ENCODE measurements around the gene RAB23. TPM values are rescaled to one million over a fixed set of nuclear protein-coding genes. Genes with fewer than 3 reads are reported as not detected.

RAB23 gene
- total and polyA plus RNA-seq, 2 experiments from 2014 or later: 20.2 to 37.2 TPM

DNA sequence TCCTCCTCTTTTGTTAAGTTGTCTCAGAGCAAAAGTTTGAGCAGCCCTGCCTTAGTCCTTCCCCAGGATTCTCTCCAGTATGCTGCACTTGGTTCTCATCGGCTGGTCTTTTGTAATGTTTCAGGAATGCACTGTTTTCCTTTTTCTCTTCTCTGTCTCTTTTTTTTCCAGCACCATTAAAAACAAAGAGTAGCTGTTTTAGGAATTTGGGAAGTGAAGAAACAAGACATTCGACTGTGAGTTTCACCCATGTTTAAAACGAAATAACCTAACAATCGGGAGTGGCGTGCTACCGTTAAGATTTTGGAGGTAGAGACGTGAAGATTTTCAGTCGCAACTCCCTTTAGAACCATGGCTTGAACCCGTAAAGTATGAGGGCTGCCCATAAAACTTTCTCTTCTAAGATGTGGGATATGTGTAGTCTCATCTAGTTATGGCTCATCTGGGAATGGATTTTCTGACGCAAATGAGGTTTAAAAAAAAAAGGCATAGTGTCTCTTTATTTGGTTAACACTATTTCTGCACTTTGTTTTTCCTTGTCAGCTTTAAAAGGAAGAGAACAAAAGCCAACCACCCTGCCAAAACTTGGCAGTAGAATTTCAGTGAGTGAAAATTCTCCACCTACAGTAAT, 35.9 kb upstream of the RAB23 start:
- H3K9me3 ChIP-seq (ENCODE audit: low read depth): no peaks in the 10 kb centered on the region
- no peaks in the 10 kb centered on the region for H3K79me2 ChIP-seq
- H3K27ac ChIP-seq: peak overlapping the region; percentile 49
- H3K4me3 ChIP-seq: no peak overlapping the region
- peaks cover 12% of the 10 kb centered on the region for H3K4me1 ChIP-seq (ENCODE audit: insufficient read depth)
- H3K4me2 ChIP-seq: peak overlapping the region; percentile 1
- WGBS (ENCODE audit: low lambda C conversion rate, missing lambda C conversion rate): 59% methylated on average over 10 of the region's 10 CpGs
- H3K27me3 ChIP-seq: no peaks in the 10 kb centered on the region
- TF ChIP-seq EZH2 (IDR thresholded peaks at IDR 0.05; ENCODE audit: borderline replicate concordance): no peak
- TF ChIP-seq, protein P1, sequence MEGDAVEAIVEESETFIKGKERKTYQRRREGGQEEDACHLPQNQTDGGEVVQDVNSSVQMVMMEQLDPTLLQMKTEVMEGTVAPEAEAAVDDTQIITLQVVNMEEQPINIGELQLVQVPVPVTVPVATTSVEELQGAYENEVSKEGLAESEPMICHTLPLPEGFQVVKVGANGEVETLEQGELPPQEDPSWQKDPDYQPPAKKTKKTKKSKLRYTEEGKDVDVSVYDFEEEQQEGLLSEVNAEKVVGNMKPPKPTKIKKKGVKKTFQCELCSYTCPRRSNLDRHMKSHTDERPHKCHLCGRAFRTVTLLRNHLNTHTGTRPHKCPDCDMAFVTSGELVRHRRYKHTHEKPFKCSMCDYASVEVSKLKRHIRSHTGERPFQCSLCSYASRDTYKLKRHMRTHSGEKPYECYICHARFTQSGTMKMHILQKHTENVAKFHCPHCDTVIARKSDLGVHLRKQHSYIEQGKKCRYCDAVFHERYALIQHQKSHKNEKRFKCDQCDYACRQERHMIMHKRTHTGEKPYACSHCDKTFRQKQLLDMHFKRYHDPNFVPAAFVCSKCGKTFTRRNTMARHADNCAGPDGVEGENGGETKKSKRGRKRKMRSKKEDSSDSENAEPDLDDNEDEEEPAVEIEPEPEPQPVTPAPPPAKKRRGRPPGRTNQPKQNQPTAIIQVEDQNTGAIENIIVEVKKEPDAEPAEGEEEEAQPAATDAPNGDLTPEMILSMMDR (IDR thresholded peaks at IDR 0.05; ENCODE audit: poor library complexity): no peak
- no peak for TF ChIP-seq EZH2phosphoT487 (IDR thresholded peaks at IDR 0.05; ENCODE audit: low read depth, severe bottlenecking, unreplicated experiment)
- no peak overlapping the region for H2AFZ ChIP-seq
- no peaks in the 10 kb centered on the region for H3K9me2 ChIP-seq (replicated peaks; ENCODE audit: insufficient read depth)
- no peaks in the 10 kb centered on the region for H4K20me1 ChIP-seq (ENCODE audit: insufficient read depth, poor library complexity, severe bottlenecking)
- H3K36me3 ChIP-seq (replicated peaks; ENCODE audit: insufficient read depth, low read depth): no peaks in the 10 kb centered on the region
- DNase-seq (ENCODE audit: low spot score): no peak

DNA sequence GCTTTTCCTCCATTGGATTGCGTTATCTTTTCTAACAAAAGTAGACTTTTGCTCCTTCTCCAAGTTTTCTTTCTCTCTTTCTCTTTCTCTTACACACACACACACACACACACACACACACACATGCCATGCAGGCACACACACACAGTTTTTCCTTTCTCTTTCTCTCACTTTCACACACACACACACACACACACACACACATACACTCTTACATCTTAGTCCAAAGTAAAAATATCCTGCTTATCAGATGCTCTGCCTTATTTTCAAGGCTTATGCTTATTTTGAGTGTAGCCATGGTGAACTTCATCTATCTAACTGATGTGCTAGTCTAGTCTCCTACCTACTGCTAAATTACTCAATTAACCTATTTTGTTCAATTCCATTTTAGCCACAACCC, 34.4 kb upstream of the RAB23 start:
- Histone ChIP-seq H3K79me2 (no peaks in the 10 kb centered on the region), H3K9me2 (replicated peaks; ENCODE audit: insufficient read depth) (no peaks in the 10 kb centered on the region), H3K27ac (no peak overlapping the region), H3K4me3 (no peak overlapping the region), H3K9me3 (ENCODE audit: low read depth) (no peaks in the 10 kb centered on the region), H2AFZ (no peak overlapping the region), H4K20me1 (ENCODE audit: insufficient read depth, poor library complexity, severe bottlenecking) (no peaks in the 10 kb centered on the region), H3K36me3 (replicated peaks; ENCODE audit: insufficient read depth, low read depth) (no peaks in the 10 kb centered on the region), H3K4me1 (ENCODE audit: insufficient read depth) (peaks cover 18% of the 10 kb centered on the region), H3K4me2 (no peak overlapping the region), H3K27me3 (no peaks in the 10 kb centered on the region)
- TF ChIP-seq EZH2phosphoT487 (IDR thresholded peaks at IDR 0.05; ENCODE audit: low read depth, severe bottlenecking, unreplicated experiment): no peak
- TF ChIP-seq, protein P1 (IDR thresholded peaks at IDR 0.05; ENCODE audit: poor library complexity): no peak
- TF ChIP-seq EZH2 (IDR thresholded peaks at IDR 0.05; ENCODE audit: borderline replicate concordance): no peak
- WGBS (ENCODE audit: low lambda C conversion rate, missing lambda C conversion rate): 96% methylated on average over 1 of the region's 1 CpG
- DNase-seq (ENCODE audit: low spot score): no peak

DNA sequence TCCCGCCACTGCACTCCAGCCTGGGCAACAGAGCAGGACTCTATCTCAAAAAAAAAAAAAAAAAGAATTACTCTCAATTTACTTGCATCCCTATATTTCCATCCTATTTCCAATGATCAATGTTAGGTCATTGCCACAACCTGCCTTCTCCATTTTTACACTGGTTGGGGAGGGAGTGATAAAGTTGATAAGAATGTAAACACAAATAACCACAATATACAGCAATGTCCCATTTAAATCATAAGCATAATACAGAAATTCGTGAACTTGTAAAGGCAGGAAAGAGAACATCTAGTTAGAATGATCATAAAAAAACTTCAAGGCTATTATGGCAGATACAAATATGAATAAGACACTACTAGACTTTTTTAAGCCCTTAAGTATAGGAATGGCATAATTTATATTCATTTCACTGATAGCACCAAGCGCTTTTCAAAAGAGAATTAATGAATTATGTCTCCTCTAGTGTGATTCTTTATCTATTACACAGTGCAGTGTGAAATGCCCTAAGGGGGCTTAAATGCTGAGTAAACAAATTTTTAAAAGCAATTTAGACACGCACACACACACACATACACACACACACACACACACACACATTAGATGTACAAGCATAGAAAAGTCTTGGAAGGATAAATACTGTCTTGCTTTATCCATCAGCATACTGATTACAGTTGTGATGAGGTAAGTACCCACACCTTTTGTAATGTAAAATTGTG, 33.5 kb upstream of the RAB23 start:
- Histone ChIP-seq H3K4me2 (no peak overlapping the region), H3K27ac (no peak overlapping the region), H2AFZ (no peak overlapping the region), H3K36me3 (replicated peaks; ENCODE audit: insufficient read depth, low read depth) (no peaks in the 10 kb centered on the region), H3K4me1 (ENCODE audit: insufficient read depth) (peaks cover 18% of the 10 kb centered on the region), H3K27me3 (no peaks in the 10 kb centered on the region), H4K20me1 (ENCODE audit: insufficient read depth, poor library complexity, severe bottlenecking) (no peaks in the 10 kb centered on the region), H3K4me3 (no peak overlapping the region), H3K9me3 (ENCODE audit: low read depth) (no peaks in the 10 kb centered on the region), H3K79me2 (no peaks in the 10 kb centered on the region), H3K9me2 (replicated peaks; ENCODE audit: insufficient read depth) (no peaks in the 10 kb centered on the region)
- 82% methylated on average over 4 of the region's 4 CpGs for WGBS (ENCODE audit: low lambda C conversion rate, missing lambda C conversion rate)
- TF ChIP-seq, protein P1 (IDR thresholded peaks at IDR 0.05; ENCODE audit: poor library complexity): no peak
- TF ChIP-seq EZH2phosphoT487 (IDR thresholded peaks at IDR 0.05; ENCODE audit: low read depth, severe bottlenecking, unreplicated experiment) (no peak), EZH2 (IDR thresholded peaks at IDR 0.05; ENCODE audit: borderline replicate concordance) (no peak)
- DNase-seq (ENCODE audit: low spot score): no peak
